Mucosa of rectum (tissue), 2 donors: Measurements from ENCODE around the gene C1QTNF8.
"Not testable (repeated sequence)": the region's sequence is repeated elsewhere in the genome, so short reads cannot be mapped to it uniquely, and the experiment has no call there.

Experiments
- H3K27ac ChIP-seq, 2 donors: one replicate each; pipeline ENCODE4 v1.7.0; 2013; ENCODE audit warnings: inconsistent platforms in 2 of 2, low read depth in 2 of 2, low read length in 2 of 2
- H3K27me3 ChIP-seq, 2 donors: one replicate each; pipeline ENCODE4 v1.7.0; 2013; ENCODE audit warnings: low read length in 2 of 2; ENCODE audit not compliant: control insufficient read depth in 2 of 2, insufficient read depth in 2 of 2
- H3K36me3 ChIP-seq, 2 donors: one replicate each; pipeline ENCODE4 v1.7.0; 2013; ENCODE audit warnings: low read length in 2 of 2; ENCODE audit not compliant: control insufficient read depth in 2 of 2, insufficient read depth in 2 of 2
- H3K4me1 ChIP-seq, 2 donors: one replicate each; pipeline ENCODE4 v1.7.0; 2013; ENCODE audit warnings: low read length in 2 of 2, mild to moderate bottlenecking in 1 of 2; ENCODE audit not compliant: control insufficient read depth in 2 of 2, insufficient read depth in 2 of 2
- H3K4me3 ChIP-seq, 2 donors: one replicate each; pipeline ENCODE4 v1.7.0; 2013; ENCODE audit warnings: low read length in 2 of 2
- H3K9ac ChIP-seq, 2 donors: one replicate each; pipeline ENCODE4 v1.7.0; 2013; ENCODE audit warnings: low read length in 2 of 2, low read depth in 1 of 2, mild to moderate bottlenecking in 1 of 2
- H3K9me3 ChIP-seq, 2 donors: one replicate each; pipeline ENCODE4 v1.7.0; 2013; ENCODE audit warnings: low read length in 2 of 2; ENCODE audit not compliant: control insufficient read depth in 2 of 2
- donor health status: healthy.
- donor health status: Normal muscosa, but diverticular disease.

Gene C1QTNF8

GRCh38 chr16:1093284-1094123 is 2.5 kb downstream of the C1QTNF8 start:
- Histone ChIP-seq H3K36me3 (no peaks in the 10 kb centered on the region), H3K9me3 (no peaks in the 10 kb centered on the region), H3K4me1 (peaks cover 15 to 19% of the 10 kb centered on the region in 2 donors), H3K9ac (no peak overlapping the region), H3K27ac (no peak overlapping the region), H3K27me3 (peaks cover 3 to 6% of the 10 kb centered on the region in 2 donors), H3K4me3 (no peak overlapping the region)

DNA sequence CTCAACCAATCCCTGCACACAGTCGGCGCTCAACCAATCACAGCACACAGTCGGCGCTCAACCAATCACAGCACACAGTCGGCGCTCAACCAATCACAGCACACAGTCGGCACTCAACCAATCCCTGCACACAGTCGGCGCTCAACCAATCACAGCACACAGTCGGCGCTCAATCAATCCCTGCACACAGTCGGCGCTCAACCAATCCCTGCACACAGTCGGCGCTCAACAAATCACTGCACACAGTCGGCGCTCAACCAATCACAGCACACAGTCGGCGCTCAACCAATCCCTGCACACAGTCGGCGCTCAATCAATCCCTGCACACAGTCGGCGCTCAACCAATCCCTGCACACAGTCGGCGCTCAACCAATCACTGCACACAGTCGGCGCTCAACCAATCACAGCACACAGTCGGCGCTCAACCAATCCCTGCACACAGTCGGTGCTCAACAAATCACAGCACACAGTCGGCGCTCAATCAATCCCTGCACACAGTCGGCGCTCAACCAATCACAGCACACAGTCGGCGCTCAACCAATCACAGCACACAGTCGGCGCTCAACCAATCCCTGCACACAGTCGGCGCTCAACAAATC is 3.3 kb downstream of the C1QTNF8 start:
- peaks cover 15 to 20% of the 10 kb centered on the region in 2 donors for H3K4me1 ChIP-seq
- not testable (repeated sequence) for H3K4me3 ChIP-seq, H3K27ac ChIP-seq, H3K36me3 ChIP-seq, H3K9me3 ChIP-seq, H3K27me3 ChIP-seq, H3K9ac ChIP-seq

DNA sequence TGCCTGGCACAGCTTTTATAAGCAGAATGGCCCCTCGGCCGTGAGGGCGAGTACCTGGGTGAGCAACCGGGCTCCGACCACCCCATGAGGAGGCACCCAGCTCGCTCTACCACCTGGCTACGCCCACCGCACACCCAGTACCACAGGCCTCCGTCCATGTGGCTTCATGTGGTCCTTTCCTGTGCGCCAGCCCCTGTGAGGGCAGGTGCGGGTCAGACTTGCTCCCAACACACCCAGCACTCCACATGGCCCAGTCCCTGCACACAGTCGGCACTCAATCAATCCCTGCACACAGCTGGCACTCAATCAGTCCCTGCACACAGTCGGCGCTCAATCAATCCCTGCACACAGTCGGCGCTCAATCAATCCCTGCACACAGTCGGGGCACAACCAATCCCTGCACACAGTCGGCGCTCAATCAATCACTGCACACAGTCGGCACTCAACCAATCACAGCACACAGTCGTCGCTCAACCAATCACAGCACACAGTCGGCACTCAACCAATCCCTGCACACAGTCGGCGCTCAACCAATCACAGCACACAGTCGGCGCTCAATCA is 4.0 kb downstream of the C1QTNF8 start:
- Histone ChIP-seq H3K27ac (no peak overlapping the region), H3K36me3 (no peaks in the 10 kb centered on the region), H3K27me3 (peaks cover 0 to 10% of the 10 kb centered on the region in 2 donors), H3K4me1 (peaks cover 15 to 20% of the 10 kb centered on the region in 2 donors), H3K9me3 (no peaks in the 10 kb centered on the region), H3K9ac (no peak overlapping the region), H3K4me3 (no peak overlapping the region)

GRCh38 chr16:1090620-1091587 is 5.1 kb downstream of the C1QTNF8 start:
- Histone ChIP-seq H3K9me3 (peaks cover 0 to 1% of the 10 kb centered on the region in 2 donors), H3K36me3 (no peaks in the 10 kb centered on the region), H3K27me3 (peaks cover 0 to 3% of the 10 kb centered on the region in 2 donors), H3K27ac (peak overlapping the region; percentile 80 to 82), H3K4me1 (peaks cover 15 to 20% of the 10 kb centered on the region in 2 donors), H3K9ac (peak overlapping the region in 1 of 2 donors; percentile 89), H3K4me3 (peak overlapping the region; percentile 65 to 74)

DNA sequence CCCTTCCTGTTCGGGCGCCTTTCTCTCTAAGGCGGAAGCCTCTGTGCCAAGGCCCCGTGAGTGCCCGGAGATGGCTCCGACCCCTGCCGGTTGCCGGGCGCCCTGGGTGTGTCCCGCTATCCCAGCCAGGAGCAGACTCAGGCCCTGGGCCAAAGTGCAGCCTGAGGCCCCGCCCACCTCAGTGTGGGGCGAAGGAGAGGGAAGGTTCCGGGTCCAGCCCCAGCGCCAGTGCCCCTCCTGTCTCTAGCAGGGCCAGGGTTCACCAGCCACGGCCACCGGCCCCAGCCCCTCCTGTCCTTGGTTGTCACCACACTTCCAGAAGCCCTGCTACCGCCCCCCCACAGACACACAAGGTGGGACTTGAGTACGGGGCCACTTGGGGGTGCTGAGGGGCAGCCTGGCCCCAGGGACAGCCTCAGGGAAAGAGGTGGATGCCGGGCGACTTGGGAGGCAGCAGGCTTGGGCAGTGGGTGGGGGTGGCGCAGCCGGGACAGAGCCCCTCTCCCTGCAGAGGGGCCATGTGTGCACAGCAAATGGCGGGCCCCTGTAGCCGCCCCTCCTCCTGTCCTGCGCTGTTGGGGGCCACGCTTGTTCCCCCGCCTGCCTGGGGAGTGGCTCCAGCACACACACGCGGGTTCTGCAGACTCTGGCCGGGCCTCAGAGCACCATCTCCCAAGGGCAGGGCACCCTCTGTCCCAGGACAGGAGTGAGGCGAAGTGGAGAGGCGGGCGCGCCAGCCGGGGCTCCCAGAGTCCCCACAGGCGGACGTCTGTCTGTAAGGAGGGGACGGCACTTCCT is 6.0 kb downstream of the C1QTNF8 start:
- peak overlapping the region; percentile 65 to 74 for H3K4me3 ChIP-seq
- H3K36me3 ChIP-seq: no peaks in the 10 kb centered on the region
- H3K27me3 ChIP-seq: peaks cover 0 to 3% of the 10 kb centered on the region in 2 donors
- peaks cover 0 to 6% of the 10 kb centered on the region in 2 donors for H3K9me3 ChIP-seq
- peak overlapping the region; percentile 80 to 82 for H3K27ac ChIP-seq
- peaks cover 15 to 20% of the 10 kb centered on the region in 2 donors for H3K4me1 ChIP-seq
- H3K9ac ChIP-seq: peak overlapping the region; percentile 60 to 89

DNA sequence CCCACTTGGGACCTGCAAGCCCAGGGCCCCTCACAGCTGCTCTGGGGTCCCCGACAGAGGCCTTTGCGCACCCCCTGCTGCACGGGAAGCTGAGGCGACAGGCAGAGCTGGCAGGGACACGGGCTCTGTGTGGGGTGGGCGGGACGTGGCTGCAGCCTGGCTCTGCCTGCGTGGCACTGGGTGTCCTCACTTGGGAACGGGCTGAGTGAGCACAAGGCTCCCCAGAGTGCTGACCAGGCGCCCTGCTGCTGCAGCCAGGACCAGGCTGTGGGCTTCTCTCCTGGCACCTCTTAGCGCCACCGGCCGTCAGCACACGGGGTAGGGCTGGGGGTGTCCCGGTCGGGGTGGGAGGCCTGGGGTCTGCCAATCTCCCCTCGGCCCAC is 6.6 kb downstream of the C1QTNF8 start:
- peak overlapping the region; percentile 44 to 74 for H3K4me3 ChIP-seq
- H3K27me3 ChIP-seq: peaks cover 0 to 3% of the 10 kb centered on the region in 2 donors

GRCh38 chr16:1088295-1089170 is 7.5 kb downstream of the C1QTNF8 start:
- H3K4me3 ChIP-seq: no peak overlapping the region
- peaks cover 15 to 20% of the 10 kb centered on the region in 2 donors for H3K4me1 ChIP-seq
- H3K9ac ChIP-seq: peak overlapping the region in 1 of 2 donors; percentile 10
- no peak overlapping the region for H3K27ac ChIP-seq
- H3K27me3 ChIP-seq: peaks cover 0 to 3% of the 10 kb centered on the region in 2 donors
- no peaks in the 10 kb centered on the region for H3K36me3 ChIP-seq
- peaks cover 2 to 15% of the 10 kb centered on the region in 2 donors for H3K9me3 ChIP-seq

More for the DNA sequence above, 6.6 kb downstream of the C1QTNF8 start:
- Histone ChIP-seq H3K27ac (peak overlapping the region; percentile 52 to 56), H3K4me1 (peaks cover 15 to 20% of the 10 kb centered on the region in 2 donors), H3K36me3 (no peaks in the 10 kb centered on the region), H3K9ac (peak overlapping the region in 1 of 2 donors; percentile 40), H3K9me3 (peaks cover 0 to 11% of the 10 kb centered on the region in 2 donors)

DNA sequence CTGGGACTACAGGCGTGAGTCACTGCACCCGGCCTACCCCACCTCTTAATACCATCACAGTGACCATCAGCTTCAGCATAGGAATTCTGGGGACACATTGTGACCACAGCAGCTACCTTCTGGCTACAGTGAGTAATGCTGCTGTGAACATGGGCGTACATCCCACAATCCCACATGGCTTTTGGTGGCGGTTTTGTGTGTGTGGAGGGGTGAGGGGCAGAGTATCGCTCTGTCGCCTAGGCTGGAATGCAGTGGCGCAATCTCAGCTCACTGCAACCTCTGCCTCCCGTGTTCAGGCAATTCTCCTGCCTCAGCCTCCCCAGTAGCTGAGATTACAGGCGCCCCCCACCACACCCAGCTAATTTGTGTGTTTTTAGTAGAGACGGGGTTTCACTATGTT is 9.6 kb downstream of the C1QTNF8 start:
- Histone ChIP-seq H3K27me3 (peaks cover 0 to 12% of the 10 kb centered on the region in 2 donors), H3K9me3 (peaks cover 2 to 15% of the 10 kb centered on the region in 2 donors), H3K4me1 (peaks cover 15 to 20% of the 10 kb centered on the region in 2 donors)
- H3K4me3 ChIP-seq, H3K36me3 ChIP-seq, H3K27ac ChIP-seq, H3K9ac ChIP-seq: not testable (repeated sequence)
